SJSA1 (cell line): ENCODE measurements around the gene IGFALS. TPM values are rescaled to one million over a fixed set of nuclear protein-coding genes. Genes with fewer than 3 reads are reported as not detected.
A peak's percentile ranks its signal among the peaks of the same experiment; 100 is the strongest.

Experiments
- DNase-seq, 2 experiments: peaks; one replicate each; pipeline ENCODE4 v3.0.0-alpha.2; 2015 to 2020; ENCODE audit warnings: low spot score in 2 of 2, low read depth in 1 of 2
- H3K27ac ChIP-seq: fragments of 250-450 bp; sonication (Bioruptor Pico); 2 replicates; pipeline ENCODE4 v1.5.1; 2020; ENCODE audit warnings: mild to moderate bottlenecking, moderate library complexity
- H3K27me3 ChIP-seq: fragments of 250-450 bp; sonication (Bioruptor Pico); replicated peaks from 2 replicates; pipeline ENCODE4 v1.5.1; 2020; ENCODE audit warnings: mild to moderate bottlenecking, moderate library complexity
- H3K36me3 ChIP-seq: fragments of 250-450 bp; sonication (Bioruptor Pico); 2 replicates; pipeline ENCODE4 v1.5.1; 2020; ENCODE audit warnings: mild to moderate bottlenecking
- H3K4me1 ChIP-seq: fragments of 250-450 bp; sonication (Bioruptor Pico); replicated peaks from 2 replicates; pipeline ENCODE4 v1.6.1; 2021; ENCODE audit warnings: mild to moderate bottlenecking
- H3K4me3 ChIP-seq: fragments of 250-450 bp; sonication (Bioruptor Pico); 2 replicates; pipeline ENCODE4 v1.5.1; 2020; ENCODE audit warnings: mild to moderate bottlenecking
- H3K9me3 ChIP-seq: fragments of 250-450 bp; sonication (Bioruptor Pico); replicated peaks from 2 replicates; pipeline ENCODE4 v1.5.1; 2020; ENCODE audit warnings: mild to moderate bottlenecking
- total RNA-seq: library from RNA; depleted of rRNA; stranded (reverse); fragments of >200 nt; shearing (Covaris generic); gene quantifications from 2 replicates; pipeline ENCODE4 v1.2.3, GENCODE V29; 2014

The IGFALS gene
- total RNA-seq, 1 experiment from 2014 or later = not detected

- H3K27ac ChIP-seq = no peak overlapping the region
- peaks cover 60% of the 10 kb centered on the region for H3K36me3 ChIP-seq
- no peaks in the 10 kb centered on the region for H3K9me3 ChIP-seq
- no peaks in the 10 kb centered on the region for H3K27me3 ChIP-seq
- no peaks in the 10 kb centered on the region for H3K4me1 ChIP-seq
- no peak overlapping the region for H3K4me3 ChIP-seq
- no peak for DNase-seq
These were observed 3.3 kb downstream of the IGFALS start for GRCh38 chr16:1790261-1790610.

GRCh38 chr16:1789643-1790045 is 3.9 kb downstream of the IGFALS start:
- no peaks in the 10 kb centered on the region for H3K4me1 ChIP-seq
- DNase-seq = no peak
- H3K36me3 ChIP-seq = peaks cover 65% of the 10 kb centered on the region
- H3K27ac ChIP-seq = no peak overlapping the region
- H3K4me3 ChIP-seq = no peak overlapping the region
- no peaks in the 10 kb centered on the region for H3K9me3 ChIP-seq
- H3K27me3 ChIP-seq = no peaks in the 10 kb centered on the region

GRCh38 chr16:1788708-1789100 is 4.8 kb downstream of the IGFALS start:
- DNase-seq = no peak
- H3K27ac ChIP-seq = no peak overlapping the region
- peaks cover 70% of the 10 kb centered on the region for H3K36me3 ChIP-seq
- H3K4me1 ChIP-seq = peaks cover 7% of the 10 kb centered on the region; the same call in 1 of the 2 replicates
- no peaks in the 10 kb centered on the region for H3K27me3 ChIP-seq
- H3K4me3 ChIP-seq = no peak overlapping the region
- no peaks in the 10 kb centered on the region for H3K9me3 ChIP-seq

- DNase-seq = no peak
- Histone ChIP-seq H3K27ac (no peak overlapping the region), H3K9me3 (no peaks in the 10 kb centered on the region), H3K4me3 (no peak overlapping the region), H3K36me3 (peaks cover 70% of the 10 kb centered on the region), H3K27me3 (no peaks in the 10 kb centered on the region), H3K4me1 (peaks cover 7% of the 10 kb centered on the region)
These were observed 5.3 kb downstream of the IGFALS start for GRCh38 chr16:1788095-1788707.

GRCh38 chr16:1787322-1788094 is 6.0 kb downstream of the IGFALS start:
- no peak for DNase-seq
- no peak overlapping the region for H3K27ac ChIP-seq
- peaks cover 72% of the 10 kb centered on the region for H3K36me3 ChIP-seq
- no peak overlapping the region for H3K4me3 ChIP-seq
- no peaks in the 10 kb centered on the region for H3K9me3 ChIP-seq
- peaks cover 7% of the 10 kb centered on the region for H3K4me1 ChIP-seq
- H3K27me3 ChIP-seq = no peaks in the 10 kb centered on the region

GRCh38 chr16:1787056-1787321 is 6.5 kb downstream of the IGFALS start:
- Histone ChIP-seq H3K27ac (no peak overlapping the region), H3K4me3 (no peak overlapping the region), H3K36me3 (peaks cover 72% of the 10 kb centered on the region)

GRCh38 chr16:1786242-1787055 is 7.1 kb downstream of the IGFALS start:
- Histone ChIP-seq H3K9me3 (no peaks in the 10 kb centered on the region), H3K27me3 (no peaks in the 10 kb centered on the region), H3K36me3 (peaks cover 74% of the 10 kb centered on the region), H3K4me3 (no peak overlapping the region), H3K27ac (no peak overlapping the region), H3K4me1 (peaks cover 14% of the 10 kb centered on the region)
- DNase-seq = no peak

More at GRCh38 chr16:1787056-1787321, 6.5 kb downstream of the IGFALS start:
- DNase-seq = no peak
- H3K9me3 ChIP-seq = no peaks in the 10 kb centered on the region
- H3K4me1 ChIP-seq = peaks cover 8% of the 10 kb centered on the region
- no peaks in the 10 kb centered on the region for H3K27me3 ChIP-seq

GRCh38 chr16:1785846-1786170 is 7.7 kb downstream of the IGFALS start:
- Histone ChIP-seq H3K9me3 (no peaks in the 10 kb centered on the region), H3K27me3 (no peaks in the 10 kb centered on the region), H3K4me1 (peaks cover 17% of the 10 kb centered on the region), H3K36me3 (peaks cover 69% of the 10 kb centered on the region), H3K4me3 (no peak overlapping the region), H3K27ac (no peak overlapping the region)
- DNase-seq = no peak

- no peaks in the 10 kb centered on the region for H3K9me3 ChIP-seq
- no peak overlapping the region for H3K27ac ChIP-seq
- DNase-seq = no peak
- peaks cover 64% of the 10 kb centered on the region for H3K36me3 ChIP-seq
- no peak overlapping the region for H3K4me3 ChIP-seq
- H3K27me3 ChIP-seq = no peaks in the 10 kb centered on the region
- H3K4me1 ChIP-seq = peaks cover 17% of the 10 kb centered on the region
These were observed 8.3 kb downstream of the IGFALS start for GRCh38 chr16:1784977-1785845.

- peak within 1 kb of the TSS; percentile 98 for H3K4me3 ChIP-seq
- no peaks in the 10 kb centered on the region for H3K9me3 ChIP-seq
- H3K27me3 ChIP-seq = no peaks in the 10 kb centered on the region
- H3K27ac ChIP-seq = peak within 1 kb of the TSS; percentile 18
- peaks cover 58% of the 10 kb centered on the region for H3K36me3 ChIP-seq
- H3K4me1 ChIP-seq = peaks cover 17% of the 10 kb centered on the region
- peak; percentile 98 to 100 for DNase-seq
These were observed 10.9 kb downstream of the IGFALS start, which contains the start of the genes NUBP2 and SPSB3 for GRCh38 chr16:1782408-1783264. Gene NUBP2, plus strand, starts transcription at chr16:1782960. Its CDS starts 61 bp downstream, at chr16:1783021. Gene SPSB3, minus strand, starts transcription at chr16:1782571. Its CDS starts 1,088 bp downstream, at chr16:1781483.

- peaks cover 17% of the 10 kb centered on the region for H3K4me1 ChIP-seq
- no peaks in the 10 kb centered on the region for H3K27me3 ChIP-seq
- peak in 1 of 2 experiments; percentile 33 for DNase-seq
- peak overlapping the region; percentile 98 for H3K4me3 ChIP-seq
- peaks cover 62% of the 10 kb centered on the region for H3K36me3 ChIP-seq
- H3K27ac ChIP-seq = no peak overlapping the region
- no peaks in the 10 kb centered on the region for H3K9me3 ChIP-seq
These were observed 11.6 kb downstream of the IGFALS start for GRCh38 chr16:1781758-1782407.

GRCh38 chr16:1781254-1781653 is 12.3 kb downstream of the IGFALS start:
- H3K27ac ChIP-seq = no peak overlapping the region
- H3K9me3 ChIP-seq = no peaks in the 10 kb centered on the region
- H3K36me3 ChIP-seq = peaks cover 61% of the 10 kb centered on the region
- H3K4me3 ChIP-seq = peak overlapping the region; percentile 98
- no peak for DNase-seq
- peaks cover 17% of the 10 kb centered on the region for H3K4me1 ChIP-seq
- H3K27me3 ChIP-seq = no peaks in the 10 kb centered on the region
